ENCODE data around the gene MCC.

DNA sequence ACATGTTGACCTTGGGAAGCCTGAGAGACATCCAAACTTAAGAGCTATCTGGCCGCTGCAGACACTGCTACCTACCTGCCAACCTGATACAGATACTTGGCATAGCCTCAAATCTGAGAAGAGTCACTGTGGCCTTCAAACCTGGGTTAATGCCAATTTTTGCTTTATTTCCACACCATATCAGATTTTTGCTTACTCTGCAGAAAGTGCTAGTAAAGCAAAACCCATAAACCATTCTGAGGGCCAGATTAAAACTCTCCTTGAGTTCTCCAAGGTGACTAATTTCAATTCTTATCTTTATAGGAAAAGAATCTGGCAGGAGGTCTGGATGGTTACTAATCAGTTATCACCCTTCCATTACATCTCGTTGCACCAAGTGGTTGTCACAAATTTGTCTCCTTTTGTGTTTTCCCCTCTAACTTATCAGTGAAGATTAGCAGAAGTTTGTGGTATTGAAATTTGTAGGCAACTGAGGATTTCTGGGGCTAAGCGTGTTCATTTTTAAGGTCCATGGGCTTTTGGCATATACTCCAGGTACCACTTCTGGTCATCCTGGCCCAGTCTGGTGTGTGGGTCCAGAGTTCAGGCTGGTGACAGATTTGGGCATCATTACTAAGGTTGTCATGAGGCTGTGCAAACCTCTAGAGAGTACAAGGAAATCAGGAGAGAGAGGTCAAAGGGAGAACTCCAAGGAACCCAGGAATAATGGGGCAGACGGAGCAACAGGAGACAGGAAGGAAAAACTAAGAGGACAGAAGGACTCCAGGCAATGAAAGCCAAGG, 231.4 kb downstream of the MCC start:
- TF ChIP-seq POLR2A (IDR thresholded peaks at IDR 0.05), result no peak
- TF ChIP-seq, protein P1, sequence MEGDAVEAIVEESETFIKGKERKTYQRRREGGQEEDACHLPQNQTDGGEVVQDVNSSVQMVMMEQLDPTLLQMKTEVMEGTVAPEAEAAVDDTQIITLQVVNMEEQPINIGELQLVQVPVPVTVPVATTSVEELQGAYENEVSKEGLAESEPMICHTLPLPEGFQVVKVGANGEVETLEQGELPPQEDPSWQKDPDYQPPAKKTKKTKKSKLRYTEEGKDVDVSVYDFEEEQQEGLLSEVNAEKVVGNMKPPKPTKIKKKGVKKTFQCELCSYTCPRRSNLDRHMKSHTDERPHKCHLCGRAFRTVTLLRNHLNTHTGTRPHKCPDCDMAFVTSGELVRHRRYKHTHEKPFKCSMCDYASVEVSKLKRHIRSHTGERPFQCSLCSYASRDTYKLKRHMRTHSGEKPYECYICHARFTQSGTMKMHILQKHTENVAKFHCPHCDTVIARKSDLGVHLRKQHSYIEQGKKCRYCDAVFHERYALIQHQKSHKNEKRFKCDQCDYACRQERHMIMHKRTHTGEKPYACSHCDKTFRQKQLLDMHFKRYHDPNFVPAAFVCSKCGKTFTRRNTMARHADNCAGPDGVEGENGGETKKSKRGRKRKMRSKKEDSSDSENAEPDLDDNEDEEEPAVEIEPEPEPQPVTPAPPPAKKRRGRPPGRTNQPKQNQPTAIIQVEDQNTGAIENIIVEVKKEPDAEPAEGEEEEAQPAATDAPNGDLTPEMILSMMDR (IDR thresholded peaks at IDR 0.05 in 4 of 5, conservative IDR thresholded peaks at IDR 0.05 in 1 of 5), result no peak
